Fibroblast of lung (primary cell): ENCODE measurements around the gene MOCOS.

Experiments
- CTCF ChIP-seq, 2 donors: IDR thresholded peaks in 1 of 2; conservative IDR thresholded peaks in 1 of 2; 1 replicate in 1 of 2; 2 replicates in 1 of 2; pipeline ENCODE4 v1.5.1; 2011 to 2012; ENCODE audit warnings: low read length in 2 of 2, control low read depth in 1 of 2, inconsistent platforms in 1 of 2, low read depth in 1 of 2, mild to moderate bottlenecking in 1 of 2
- EZH2 ChIP-seq: IDR thresholded peaks from 2 replicates; pipeline ENCODE4 v1.5.1; 2012; ENCODE audit warnings: low read length, control low read depth, mild to moderate bottlenecking; ENCODE audit errors: missing control alignments

GRCh38 chr18:36212301-36213171, 25.2 kb downstream of the MOCOS start:
- peak; percentile 29 to 39 for TF ChIP-seq CTCF (conservative IDR thresholded peaks at IDR 0.05 in 1 of 2, IDR thresholded peaks at IDR 0.05 in 1 of 2; ENCODE audit: low read depth in 1 of 2, low read length in 2 of 2)
- TF ChIP-seq EZH2 = no peak
